CD14-positive monocyte (primary cell): ENCODE measurements around the gene CHST7. TPM values are rescaled to one million over a fixed set of nuclear protein-coding genes. Genes with fewer than 3 reads are reported as not detected.

ENCODE experiments used
- DNase-seq, 3 donors: peaks; one replicate each; pipeline ENCODE4 v3.0.0-alpha.2; 2011 to 2022
- H2AFZ ChIP-seq: 2 replicates; pipeline ENCODE4 v1.6.0; 2012; ENCODE audit warnings: mild to moderate bottlenecking, low read depth, low read length, inconsistent platforms; ENCODE audit not compliant: insufficient read depth, poor library complexity, severe bottlenecking
- H3K27ac ChIP-seq, 2 donors: 1 replicate in 1 of 2; 2 replicates in 1 of 2; pipeline ENCODE4 v1.5.1; 2012 to 2013; ENCODE audit warnings: low read length in 2 of 2, control low read depth in 1 of 2, inconsistent platforms in 1 of 2, low read depth in 1 of 2, mild to moderate bottlenecking in 1 of 2
- H3K27me3 ChIP-seq, 2 donors: one replicate each; pipeline versions ENCODE4 v1.6.0 to v1.6.1; 2011 to 2013; ENCODE audit warnings: low read length in 2 of 2; ENCODE audit not compliant: control insufficient read depth in 2 of 2, insufficient read depth in 2 of 2
- H3K36me3 ChIP-seq, 2 donors: replicated peaks in 1 of 2; 1 replicate in 1 of 2; 2 replicates in 1 of 2; pipeline versions ENCODE4 v1.5.1 to v1.6.1; 2012 to 2013; ENCODE audit warnings: low read length in 2 of 2, control low read depth in 1 of 2, inconsistent platforms in 1 of 2, mild to moderate bottlenecking in 1 of 2; ENCODE audit not compliant: insufficient read depth in 2 of 2, control insufficient read depth in 1 of 2
- H3K4me1 ChIP-seq, 2 donors: 1 replicate in 1 of 2; 2 replicates in 1 of 2; pipeline versions ENCODE4 v1.5.1 to v1.6.1; 2012 to 2013; ENCODE audit warnings: low read length in 2 of 2, control low read depth in 1 of 2, inconsistent platforms in 1 of 2, mild to moderate bottlenecking in 1 of 2, moderate library complexity in 1 of 2; ENCODE audit not compliant: insufficient read depth in 2 of 2, control insufficient read depth in 1 of 2
- H3K4me2 ChIP-seq: replicated peaks from 2 replicates; pipeline ENCODE3; 2012; ENCODE audit warnings: low read length, moderate library complexity, mild to moderate bottlenecking; ENCODE audit not compliant: poor library complexity, severe bottlenecking; ENCODE audit errors: extremely low read depth
- H3K4me3 ChIP-seq, 3 experiments: fragments of 200-600 bp in 1 of 3; sonication (generic) in 1 of 3; replicated peaks in 1 of 3; 1 replicate in 2 of 3; 2 replicates in 1 of 3; pipeline ENCODE4 v1.5.1; 2011 to 2013; ENCODE audit warnings: low read length in 3 of 3, mild to moderate bottlenecking in 3 of 3, control low read depth in 2 of 3, low read depth in 2 of 3, inconsistent platforms in 1 of 3, moderate library complexity in 1 of 3
- H3K79me2 ChIP-seq: 2 replicates; pipeline ENCODE4 v1.6.0; 2012; ENCODE audit warnings: mild to moderate bottlenecking, control low read depth, inconsistent platforms, low read length, moderate library complexity; ENCODE audit not compliant: insufficient read depth
- H3K9ac ChIP-seq: 2 replicates; pipeline ENCODE4 v1.6.0; 2017; ENCODE audit warnings: low read length, mild to moderate bottlenecking; ENCODE audit not compliant: insufficient read depth, poor library complexity, severe bottlenecking
- H3K9me3 ChIP-seq, 2 donors: replicated peaks in 1 of 2; 1 replicate in 1 of 2; 2 replicates in 1 of 2; pipeline versions ENCODE4 v1.5.1 to v1.6.1; 2012 to 2013; ENCODE audit warnings: low read length in 2 of 2, control low read depth in 1 of 2; ENCODE audit not compliant: control insufficient read depth in 1 of 2, insufficient read depth in 1 of 2
- H4K20me1 ChIP-seq: 2 replicates; pipeline ENCODE4 v1.6.0; 2012; ENCODE audit warnings: mild to moderate bottlenecking, low read length, control low read depth, moderate library complexity; ENCODE audit not compliant: insufficient read depth
- H3K27ac Mint-ChIP-seq, 7 donors: one replicate each; pipeline ENCODE4 v1.8.0; 2020; ENCODE audit warnings: mild to moderate bottlenecking in 7 of 7, mixed read lengths in 7 of 7, moderate library complexity in 6 of 7, inconsistent platforms in 2 of 7
- H3K27me3 Mint-ChIP-seq, 3 donors: one replicate each; pipeline ENCODE4 v1.8.0; 2021 to 2022; ENCODE audit warnings: low read depth in 3 of 3, mild to moderate bottlenecking in 3 of 3, mixed read lengths in 3 of 3, moderate library complexity in 3 of 3, inconsistent platforms in 1 of 3
- H3K36me3 Mint-ChIP-seq, 2 donors: one replicate each; pipeline ENCODE4 v1.8.0; 2020; ENCODE audit warnings: mixed read lengths in 2 of 2, inconsistent platforms in 1 of 2, mild to moderate bottlenecking in 1 of 2
- H3K4me1 Mint-ChIP-seq: one replicate; pipeline ENCODE4 v1.8.0; 2020; ENCODE audit warnings: mild to moderate bottlenecking, mixed read lengths
- H3K4me3 Mint-ChIP-seq, 2 donors: one replicate each; pipeline ENCODE4 v1.8.0; 2020; ENCODE audit warnings: mild to moderate bottlenecking in 2 of 2, mixed read lengths in 2 of 2, moderate library complexity in 1 of 2
- H3K9me3 Mint-ChIP-seq, 7 donors: one replicate each; pipeline ENCODE4 v1.8.0; 2020 to 2022; ENCODE audit warnings: mixed read lengths in 7 of 7, mild to moderate bottlenecking in 6 of 7, moderate library complexity in 6 of 7, inconsistent platforms in 2 of 7
- WGBS: methylation state at CpG from one replicate; pipeline ENCODE4 v1.1.5; 2013; ENCODE audit warnings: missing lambda C conversion rate; ENCODE audit not compliant: insufficient coverage; 5-methylcytosine and 5-hydroxymethylcytosine counted together
- intact Hi-C, 2 donors: fragments of 100-400 bp; cut with micrococcal nuclease; formaldehyde crosslinking; loops; one replicate each; pipeline versions ENCODE4 v1.15.0 to v1.15.1; 2023
- polyA plus RNA-seq, 3 donors: library from polyadenylated mRNA; depleted of rRNA in 1 of 3; unstranded in 2 of 3; stranded (reverse) in 1 of 3; fragments of 300-500 nt in 2 of 3; fragments of >200 nt in 1 of 3; fragmentation: Illumina TruSeq in 2 of 3; gene quantifications; 1 replicate in 2 of 3; 2 replicates in 1 of 3; pipeline ENCODE4 v1.2.3, GENCODE V29; 2012 to 2021
- TF ChIP-seq, protein P1 (sequence below): fragments of 200-600 bp; IDR thresholded peaks from one replicate; pipeline ENCODE4 v1.8.0; 2022; ENCODE audit warnings: antibody characterized with exemption, mild to moderate bottlenecking

CHST7 gene
- polyA plus RNA-seq, 3 donors = 6.6 to 19.2 (median 8.3) TPM

DNA sequence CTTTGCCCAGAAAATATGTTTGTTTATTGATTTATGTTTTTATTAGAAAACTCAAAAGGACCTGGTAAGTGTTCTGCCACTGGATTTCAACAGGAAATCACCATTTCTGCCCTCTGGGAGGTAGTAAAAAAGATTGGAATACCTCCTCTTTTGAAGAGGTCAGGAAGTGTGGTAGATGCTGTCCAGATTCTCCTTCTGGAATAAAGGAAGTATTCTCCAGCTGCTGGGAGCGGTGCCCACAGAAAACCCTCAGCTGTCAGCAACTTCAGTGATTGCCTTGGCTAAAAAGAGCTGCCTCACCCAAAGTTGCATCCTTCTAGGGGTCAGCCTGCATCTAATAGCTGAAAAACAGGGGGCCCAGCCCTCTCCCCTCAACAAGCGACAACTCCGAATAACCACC is 14.5 kb upstream of the CHST7 start:
- WGBS = 100% methylated on average over 1 of the region's 3 CpGs
- Histone ChIP-seq H3K79me2 (no peaks in the 10 kb centered on the region), H3K4me2 (no peak overlapping the region), H3K9me3 (no peaks in the 10 kb centered on the region), H3K36me3 (no peaks in the 10 kb centered on the region), H4K20me1 (no peaks in the 10 kb centered on the region), H3K9ac (no peak overlapping the region), H3K4me3 (no peak overlapping the region), H3K27ac (no peak overlapping the region), H2AFZ (no peak overlapping the region), H3K27me3 (no peaks in the 10 kb centered on the region), H3K4me1 (peaks cover 15 to 22% of the 10 kb centered on the region in 2 donors)
- intact Hi-C loops = no loop called here
- Mint-ChIP-seq H3K4me1 (peaks cover 17% of the 10 kb centered on the region), H3K27ac (no peak overlapping the region), H3K4me3 (no peak overlapping the region), H3K27me3 (peaks cover 0 to 15% (median 1%) of the 10 kb centered on the region in 3 donors), H3K9me3 (no peaks in the 10 kb centered on the region), H3K36me3 (no peaks in the 10 kb centered on the region)
- no peak for DNase-seq
- TF ChIP-seq, protein P1, sequence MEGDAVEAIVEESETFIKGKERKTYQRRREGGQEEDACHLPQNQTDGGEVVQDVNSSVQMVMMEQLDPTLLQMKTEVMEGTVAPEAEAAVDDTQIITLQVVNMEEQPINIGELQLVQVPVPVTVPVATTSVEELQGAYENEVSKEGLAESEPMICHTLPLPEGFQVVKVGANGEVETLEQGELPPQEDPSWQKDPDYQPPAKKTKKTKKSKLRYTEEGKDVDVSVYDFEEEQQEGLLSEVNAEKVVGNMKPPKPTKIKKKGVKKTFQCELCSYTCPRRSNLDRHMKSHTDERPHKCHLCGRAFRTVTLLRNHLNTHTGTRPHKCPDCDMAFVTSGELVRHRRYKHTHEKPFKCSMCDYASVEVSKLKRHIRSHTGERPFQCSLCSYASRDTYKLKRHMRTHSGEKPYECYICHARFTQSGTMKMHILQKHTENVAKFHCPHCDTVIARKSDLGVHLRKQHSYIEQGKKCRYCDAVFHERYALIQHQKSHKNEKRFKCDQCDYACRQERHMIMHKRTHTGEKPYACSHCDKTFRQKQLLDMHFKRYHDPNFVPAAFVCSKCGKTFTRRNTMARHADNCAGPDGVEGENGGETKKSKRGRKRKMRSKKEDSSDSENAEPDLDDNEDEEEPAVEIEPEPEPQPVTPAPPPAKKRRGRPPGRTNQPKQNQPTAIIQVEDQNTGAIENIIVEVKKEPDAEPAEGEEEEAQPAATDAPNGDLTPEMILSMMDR = no peak

DNA sequence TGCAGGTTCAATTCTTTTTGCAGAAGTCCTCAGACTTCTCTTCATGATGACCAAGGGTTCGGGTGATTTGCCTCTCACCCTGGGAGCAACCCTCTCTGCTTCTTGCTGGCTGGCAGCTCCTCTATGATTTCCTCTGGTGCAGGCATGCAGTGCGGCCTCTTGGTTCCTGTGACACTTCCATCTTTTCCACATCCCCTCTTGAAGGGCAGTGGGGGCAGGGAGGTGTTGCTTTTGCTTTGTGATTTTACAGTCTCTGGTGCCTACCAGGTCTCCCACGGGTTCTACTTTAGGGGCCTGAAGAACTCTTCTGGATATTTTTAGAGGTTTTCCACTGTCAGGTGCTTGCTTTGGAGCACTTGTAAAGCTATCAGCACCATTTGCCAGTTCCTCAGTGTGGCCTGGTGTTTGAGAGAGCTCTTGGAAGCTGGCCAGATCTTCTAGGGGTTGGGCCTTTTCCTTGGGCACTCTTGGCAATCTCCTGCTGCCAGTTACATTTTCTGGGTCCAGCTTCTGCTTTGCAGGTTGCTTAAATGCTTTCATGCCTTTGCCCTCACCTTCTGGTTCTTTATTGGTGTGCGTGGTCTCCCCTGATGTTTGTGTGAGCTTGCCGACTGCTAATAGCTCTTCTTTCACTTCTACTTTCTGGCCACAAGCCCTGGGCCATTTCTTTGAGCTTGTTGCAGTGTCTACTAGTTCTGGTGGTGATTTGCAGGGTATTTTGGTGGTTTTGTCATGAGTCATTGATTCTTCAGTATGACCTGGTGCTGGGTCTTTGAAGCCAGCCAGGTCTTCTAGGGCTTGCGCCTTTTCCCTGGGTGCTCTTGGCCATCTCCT is 11.5 kb upstream of the CHST7 start:
- TF ChIP-seq, protein P1 = no peak
- H3K4me3 Mint-ChIP-seq = peak overlapping the region; percentile 44 to 70
- peaks cover 17% of the 10 kb centered on the region for H3K4me1 Mint-ChIP-seq
- DNase-seq = peak in 2 of 3 donors; percentile 27 to 63
- peak overlapping the region in 1 of 3 experiments; percentile 43 for H3K4me3 ChIP-seq
- H3K27me3 ChIP-seq = no peaks in the 10 kb centered on the region
- 0% methylated on average over 1 of the region's 6 CpGs for WGBS
- peak overlapping the region; percentile 43 to 90 (median 61) for H3K27ac Mint-ChIP-seq
- H3K27me3 Mint-ChIP-seq = peaks cover 0 to 12% (median 1%) of the 10 kb centered on the region in 3 donors
- H3K79me2 ChIP-seq = no peaks in the 10 kb centered on the region
- H3K36me3 ChIP-seq = no peaks in the 10 kb centered on the region
- H3K27ac ChIP-seq = peak overlapping the region; percentile 46 to 65
- H3K4me2 ChIP-seq = peak overlapping the region; percentile 27
- intact Hi-C loops = no loop called here
- H3K9me3 Mint-ChIP-seq = no peaks in the 10 kb centered on the region
- peak overlapping the region; percentile 56 for H2AFZ ChIP-seq
- peaks cover 15 to 22% of the 10 kb centered on the region in 2 donors for H3K4me1 ChIP-seq
- no peak overlapping the region for H3K9ac ChIP-seq
- no peaks in the 10 kb centered on the region for H3K9me3 ChIP-seq
- H4K20me1 ChIP-seq = no peaks in the 10 kb centered on the region
- H3K36me3 Mint-ChIP-seq = peaks cover 0 to 2% of the 10 kb centered on the region in 2 donors
